OCI-LY1 (cell line): ENCODE results near the gene RIN3.

ENCODE experiments used
- H2AFZ ChIP-seq: fragments of 200-600 bp; sonication (generic), shearing (Covaris generic); 2 replicates; pipeline ENCODE4 v1.6.0; 2014; ENCODE audit warnings: antibody characterized with exemption, mild to moderate bottlenecking, low read length
- H3F3A ChIP-seq: fragments of 200-600 bp; sonication (generic), shearing (Covaris generic); 2 replicates; pipeline ENCODE4 v1.6.0; 2014; ENCODE audit warnings: mild to moderate bottlenecking, antibody characterized with exemption, low read length, moderate library complexity; ENCODE audit not compliant: insufficient read depth
- H3K27ac ChIP-seq: fragments of 200-600 bp; sonication (generic); 2 replicates; pipeline ENCODE4 v1.5.1; 2014; ENCODE audit warnings: low read length, mixed run types, mild to moderate bottlenecking, low read depth; ENCODE audit not compliant: poor library complexity, severe bottlenecking
- H3K27me3 ChIP-seq: fragments of 200-600 bp; sonication (generic); 2 replicates; pipeline ENCODE4 v1.6.0; 2014; ENCODE audit warnings: antibody characterized with exemption, mild to moderate bottlenecking, low read length, moderate library complexity; ENCODE audit not compliant: insufficient read depth
- H3K36me3 ChIP-seq: fragments of 200-600 bp; sonication (generic); 2 replicates; pipeline ENCODE4 v1.6.1; 2014; ENCODE audit warnings: mild to moderate bottlenecking, antibody characterized with exemption, low read length, moderate library complexity, mixed read lengths; ENCODE audit not compliant: insufficient read depth
- H3K4me1 ChIP-seq: fragments of 200-600 bp; sonication (generic); 2 replicates; pipeline ENCODE4 v1.5.1; 2014; ENCODE audit warnings: mild to moderate bottlenecking, low read length, moderate library complexity; ENCODE audit not compliant: insufficient read depth, severe bottlenecking
- H3K4me2 ChIP-seq: fragments of 200-600 bp; sonication (generic), shearing (Covaris generic); 2 replicates; pipeline ENCODE4 v1.6.1; 2014; ENCODE audit warnings: low read length
- H3K4me3 ChIP-seq: fragments of 200-600 bp; sonication (generic); 2 replicates; pipeline ENCODE4 v1.5.1; 2014; ENCODE audit warnings: low read length, low read depth, mild to moderate bottlenecking, mixed read lengths; ENCODE audit not compliant: poor library complexity, severe bottlenecking
- H3K79me2 ChIP-seq: fragments of 200-600 bp; shearing (Covaris generic); 2 replicates; pipeline ENCODE4 v1.6.1; 2016; ENCODE audit warnings: mixed run types, low read length, mixed read lengths; ENCODE audit not compliant: insufficient read depth
- H3K9ac ChIP-seq: fragments of 200-600 bp; sonication (generic), shearing (Covaris generic); 2 replicates; pipeline ENCODE4 v1.6.1; 2014; ENCODE audit warnings: mild to moderate bottlenecking, low read length, mixed read lengths
- H3K9me2 ChIP-seq: fragments of 200-600 bp; sonication (generic), shearing (Covaris generic); 2 replicates; pipeline ENCODE4 v1.6.1; 2014; ENCODE audit warnings: low read depth, mild to moderate bottlenecking, low read length, mixed read lengths
- H3K9me3 ChIP-seq: fragments of 200-600 bp; shearing (Covaris generic); 2 replicates; pipeline ENCODE4 v1.6.1; 2014; ENCODE audit warnings: low read length, mixed read lengths
- H4K20me1 ChIP-seq: fragments of 200-600 bp; sonication (generic), shearing (Covaris generic); 2 replicates; pipeline ENCODE4 v1.6.0; 2016; ENCODE audit warnings: mild to moderate bottlenecking, low read length; ENCODE audit not compliant: insufficient read depth
- CTCF ChIP-seq: fragments of 200-600 bp; sonication (generic), shearing (Covaris generic); IDR thresholded peaks from 2 replicates; pipeline ENCODE4 v1.5.1; 2017; ENCODE audit warnings: mild to moderate bottlenecking, antibody characterized with exemption, low read length, moderate library complexity, mixed read lengths
- EZH2 ChIP-seq: fragments of 200-600 bp; sonication (generic), shearing (Covaris generic); IDR thresholded peaks from 2 replicates; pipeline ENCODE4 v1.8.0; 2017; ENCODE audit warnings: borderline replicate concordance, mixed run types, mild to moderate bottlenecking, antibody characterized with exemption, low read length, moderate library complexity, mixed read lengths

RIN3 gene

DNA sequence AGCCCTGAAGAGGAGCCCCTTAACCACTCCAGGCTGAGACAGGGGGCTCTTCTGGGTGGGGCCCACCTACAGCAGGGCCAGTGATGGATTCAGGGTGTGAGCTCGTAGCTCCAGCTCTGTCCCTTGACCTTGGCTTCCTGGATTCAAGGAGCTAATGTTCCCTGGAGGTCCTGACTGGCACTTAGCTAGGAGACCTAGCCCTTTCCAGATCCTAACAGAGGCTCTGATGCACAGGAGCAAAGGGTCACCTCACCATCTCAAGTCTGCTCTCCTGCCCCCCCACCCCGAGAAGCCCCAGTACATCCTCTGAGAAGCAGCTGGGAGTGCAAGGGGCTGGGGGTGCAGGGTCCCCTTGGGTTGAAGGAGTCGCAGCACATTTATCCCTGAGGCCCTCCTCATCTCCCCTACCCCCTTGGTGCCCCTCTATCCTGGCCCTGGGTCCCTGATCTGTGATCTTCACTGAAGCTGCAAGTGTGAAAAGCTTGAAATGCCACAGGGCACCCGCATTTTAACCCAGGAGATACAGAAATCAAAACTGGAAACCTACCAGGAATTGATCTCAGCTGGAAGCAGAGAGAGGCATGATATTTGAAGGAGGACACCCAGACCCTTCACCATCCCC, 2.9 kb downstream of the RIN3 start:
- no peak overlapping the region for H3K4me3 ChIP-seq
- no peaks in the 10 kb centered on the region for H3K79me2 ChIP-seq
- no peaks in the 10 kb centered on the region for H3K27me3 ChIP-seq
- H3K4me1 ChIP-seq: no peaks in the 10 kb centered on the region
- no peaks in the 10 kb centered on the region for H3F3A ChIP-seq
- H2AFZ ChIP-seq: no peak overlapping the region
- H3K27ac ChIP-seq: no peak overlapping the region
- no peaks in the 10 kb centered on the region for H3K9me2 ChIP-seq
- H3K4me2 ChIP-seq: no peak overlapping the region
- no peaks in the 10 kb centered on the region for H4K20me1 ChIP-seq
- H3K36me3 ChIP-seq: no peaks in the 10 kb centered on the region
- TF ChIP-seq EZH2: no peak
- TF ChIP-seq CTCF: no peak
- no peaks in the 10 kb centered on the region for H3K9me3 ChIP-seq
- no peak overlapping the region for H3K9ac ChIP-seq

DNA sequence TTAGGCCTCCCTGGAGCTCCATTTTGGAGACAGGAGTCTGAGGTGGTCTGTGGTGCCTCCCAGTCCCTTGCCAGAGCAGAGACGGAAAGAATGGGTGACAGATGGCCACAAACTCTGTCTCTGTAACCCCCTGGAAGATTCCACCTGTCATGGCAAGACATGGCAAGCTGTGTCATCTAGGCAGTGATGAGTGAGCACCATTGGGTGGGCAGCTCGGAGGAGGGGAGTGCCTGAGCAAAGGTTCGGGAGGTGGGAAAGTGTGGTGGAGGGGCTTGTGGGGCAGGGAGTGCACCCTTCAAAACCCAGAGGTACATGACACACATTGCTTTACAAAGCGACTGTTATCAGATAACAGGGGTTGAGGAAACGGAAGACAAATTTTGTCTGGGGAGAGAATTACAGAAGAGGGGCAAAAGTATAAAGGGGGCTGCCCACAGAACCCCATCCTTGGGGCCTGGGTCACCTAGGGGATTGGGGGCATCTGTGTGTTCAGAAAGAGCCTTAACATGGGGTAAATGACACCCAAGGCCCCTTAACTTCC, 3.5 kb downstream of the RIN3 start:
- Histone ChIP-seq H3K27me3 (no peaks in the 10 kb centered on the region), H3K9me2 (no peaks in the 10 kb centered on the region), H3F3A (no peaks in the 10 kb centered on the region), H4K20me1 (no peaks in the 10 kb centered on the region), H3K79me2 (no peaks in the 10 kb centered on the region), H2AFZ (no peak overlapping the region), H3K4me1 (no peaks in the 10 kb centered on the region), H3K27ac (no peak overlapping the region), H3K4me2 (no peak overlapping the region), H3K36me3 (no peaks in the 10 kb centered on the region), H3K4me3 (no peak overlapping the region), H3K9me3 (no peaks in the 10 kb centered on the region), H3K9ac (no peak overlapping the region)
- TF ChIP-seq CTCF: no peak
- TF ChIP-seq EZH2: no peak

- TF ChIP-seq CTCF (no peak), EZH2 (no peak)
- no peak overlapping the region for H3K4me2 ChIP-seq
- no peaks in the 10 kb centered on the region for H3K9me3 ChIP-seq
- H3K4me1 ChIP-seq: no peaks in the 10 kb centered on the region
- H3K79me2 ChIP-seq: no peaks in the 10 kb centered on the region
- H3K36me3 ChIP-seq: no peaks in the 10 kb centered on the region
- no peaks in the 10 kb centered on the region for H3F3A ChIP-seq
- H3K9me2 ChIP-seq: no peaks in the 10 kb centered on the region
- no peaks in the 10 kb centered on the region for H4K20me1 ChIP-seq
- H2AFZ ChIP-seq: no peak overlapping the region
- H3K27me3 ChIP-seq: no peaks in the 10 kb centered on the region
- H3K9ac ChIP-seq: no peak overlapping the region
- no peak overlapping the region for H3K4me3 ChIP-seq
- H3K27ac ChIP-seq: no peak overlapping the region
Observed at GRCh38 chr14:92517761-92518160, 4.2 kb downstream of the RIN3 start.
